ENCODE results near the gene BOC.

The BOC gene

GRCh38 chr3:113295463-113295862 lies 84.1 kb downstream of the BOC start:
- H3K9me3 Mint-ChIP-seq, result peaks cover 0 to 1% of the 10 kb centered on the region in 2 donors
- no peak overlapping the region for H3K27ac Mint-ChIP-seq
- H3K36me3 Mint-ChIP-seq, result peaks cover 15 to 16% of the 10 kb centered on the region in 2 donors
- no peaks in the 10 kb centered on the region for H3K27me3 Mint-ChIP-seq
- DNase-seq (no peak), ATAC-seq (replicated peaks) (no peak)
- no peaks in the 10 kb centered on the region for H3K4me1 Mint-ChIP-seq
- H3K4me3 Mint-ChIP-seq, result no peak overlapping the region

DNA sequence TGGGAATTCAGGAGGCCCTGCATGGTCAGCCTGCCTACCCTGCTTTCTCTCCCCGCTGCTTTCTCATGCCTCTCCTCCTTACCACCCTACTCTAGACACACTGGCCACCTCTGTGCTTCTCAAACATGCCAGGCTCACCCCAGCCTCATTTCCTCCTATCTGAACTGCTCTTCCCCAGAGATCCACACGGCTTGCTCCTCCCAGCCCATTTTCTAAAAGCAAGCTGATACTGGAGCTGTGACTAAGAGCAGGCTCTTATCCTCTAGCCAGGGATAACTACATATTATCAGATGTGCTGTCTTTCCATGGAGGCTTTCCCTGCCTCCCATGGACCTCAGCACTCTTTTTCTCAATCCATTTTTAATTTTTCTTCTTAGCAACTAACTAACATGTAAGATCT lies 85.9 kb downstream of the BOC start:
- no peak for ATAC-seq (replicated peaks)
- H3K27me3 Mint-ChIP-seq, result no peaks in the 10 kb centered on the region
- H3K4me3 Mint-ChIP-seq, result no peak overlapping the region
- H3K4me1 Mint-ChIP-seq, result no peaks in the 10 kb centered on the region
- H3K36me3 Mint-ChIP-seq, result peaks cover 15 to 16% of the 10 kb centered on the region in 2 donors
- no peak for DNase-seq
- peaks cover 0 to 1% of the 10 kb centered on the region in 2 donors for H3K9me3 Mint-ChIP-seq
- H3K27ac Mint-ChIP-seq, result no peak overlapping the region

- H3K27ac Mint-ChIP-seq, result no peak overlapping the region
- H3K4me1 Mint-ChIP-seq, result no peaks in the 10 kb centered on the region
- no peaks in the 10 kb centered on the region for H3K27me3 Mint-ChIP-seq
- DNase-seq, result no peak
- peaks cover 15 to 16% of the 10 kb centered on the region in 2 donors for H3K36me3 Mint-ChIP-seq
- H3K9me3 Mint-ChIP-seq, result peaks cover 0 to 1% of the 10 kb centered on the region in 2 donors
- ATAC-seq (replicated peaks), result no peak
- no peak overlapping the region for H3K4me3 Mint-ChIP-seq
Measured at GRCh38 chr3:113297841-113298240, 86.5 kb downstream of the BOC start.

GRCh38 chr3:113300596-113300995 lies 89.2 kb downstream of the BOC start:
- Mint-ChIP-seq H3K36me3 (peaks cover 13 to 25% of the 10 kb centered on the region in 2 donors), H3K27me3 (no peaks in the 10 kb centered on the region), H3K4me3 (no peak overlapping the region), H3K4me1 (no peaks in the 10 kb centered on the region), H3K9me3 (peaks cover 0 to 1% of the 10 kb centered on the region in 2 donors), H3K27ac (no peak overlapping the region)
- ATAC-seq (replicated peaks) (no peak), DNase-seq (no peak)

- DNase-seq, result no peak
- no peak overlapping the region for H3K27ac Mint-ChIP-seq
- no peaks in the 10 kb centered on the region for H3K9me3 Mint-ChIP-seq
- no peaks in the 10 kb centered on the region for H3K27me3 Mint-ChIP-seq
- no peak overlapping the region for H3K4me3 Mint-ChIP-seq
- peaks cover 1 to 12% of the 10 kb centered on the region in 2 donors for H3K36me3 Mint-ChIP-seq
- no peaks in the 10 kb centered on the region for H3K4me1 Mint-ChIP-seq
- ATAC-seq (replicated peaks), result no peak
Measured at GRCh38 chr3:113304102-113304501, 92.7 kb downstream of the BOC start.

DNA sequence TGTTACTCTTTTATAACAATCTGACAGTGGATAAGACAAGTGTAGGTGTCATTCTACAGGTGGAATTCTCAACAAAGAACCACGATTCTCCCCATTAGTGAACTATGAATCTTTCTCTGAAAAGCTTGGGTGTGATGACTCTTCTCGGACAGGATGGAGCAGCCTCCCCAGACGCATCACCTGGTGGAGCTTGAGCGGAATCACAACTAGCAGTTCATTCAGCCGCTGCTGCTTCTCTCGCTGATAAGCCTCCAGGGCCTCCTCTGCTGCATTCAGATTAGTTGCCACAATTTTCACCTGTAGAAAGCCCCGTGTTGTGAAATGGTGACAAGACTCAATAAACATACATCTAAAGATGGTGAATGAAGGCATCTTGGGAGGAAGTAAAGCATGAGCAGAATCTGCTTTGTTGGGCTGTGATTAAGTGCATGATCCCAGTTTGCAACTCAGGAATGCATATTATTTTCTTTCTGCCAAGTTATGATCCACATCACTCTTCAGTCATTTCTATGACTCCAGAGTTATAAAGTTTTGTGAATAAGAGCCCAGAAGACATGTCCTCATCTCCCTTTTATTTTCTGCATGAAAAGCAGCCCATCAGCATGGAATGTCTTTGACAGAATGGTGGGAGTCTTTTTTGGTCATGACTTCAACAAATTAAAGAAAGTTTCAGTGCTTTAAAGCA lies 93.6 kb downstream of the BOC start:
- H3K36me3 Mint-ChIP-seq, result peaks cover 1 to 13% of the 10 kb centered on the region in 2 donors
- ATAC-seq (replicated peaks) (no peak), DNase-seq (no peak)
- no peak overlapping the region for H3K4me3 Mint-ChIP-seq
- H3K9me3 Mint-ChIP-seq, result no peaks in the 10 kb centered on the region
- H3K27me3 Mint-ChIP-seq, result no peaks in the 10 kb centered on the region
- no peaks in the 10 kb centered on the region for H3K4me1 Mint-ChIP-seq
- no peak overlapping the region for H3K27ac Mint-ChIP-seq

- ATAC-seq (replicated peaks) (no peak), DNase-seq (no peak)
- H3K27ac Mint-ChIP-seq, result no peak overlapping the region
- no peak overlapping the region for H3K4me3 Mint-ChIP-seq
- H3K27me3 Mint-ChIP-seq, result no peaks in the 10 kb centered on the region
- peaks cover 12 to 23% of the 10 kb centered on the region in 2 donors for H3K9me3 Mint-ChIP-seq
- H3K36me3 Mint-ChIP-seq, result peaks cover 38 to 53% of the 10 kb centered on the region in 2 donors
- no peaks in the 10 kb centered on the region for H3K4me1 Mint-ChIP-seq
Measured at GRCh38 chr3:113310960-113311359, 99.6 kb downstream of the BOC start.

- Mint-ChIP-seq H3K4me1 (no peaks in the 10 kb centered on the region), H3K27me3 (no peaks in the 10 kb centered on the region), H3K9me3 (peaks cover 12 to 27% of the 10 kb centered on the region in 2 donors), H3K27ac (no peak overlapping the region), H3K36me3 (peaks cover 47 to 67% of the 10 kb centered on the region in 2 donors), H3K4me3 (no peak overlapping the region)
- ATAC-seq (replicated peaks) (no peak), DNase-seq (no peak)
Measured at GRCh38 chr3:113312416-113312815, 101.1 kb downstream of the BOC start.

- DNase-seq, result no peak
- Mint-ChIP-seq H3K9me3 (peaks cover 12 to 27% of the 10 kb centered on the region in 2 donors), H3K4me3 (no peak overlapping the region), H3K27me3 (no peaks in the 10 kb centered on the region), H3K4me1 (no peaks in the 10 kb centered on the region), H3K36me3 (peaks cover 64 to 85% of the 10 kb centered on the region in 2 donors), H3K27ac (no peak overlapping the region)
- ATAC-seq (replicated peaks), result no peak
Measured at GRCh38 chr3:113314923-113315322, 103.6 kb downstream of the BOC start.

- Mint-ChIP-seq H3K27ac (no peak overlapping the region), H3K36me3 (peaks cover 7 to 26% of the 10 kb centered on the region in 2 donors), H3K4me1 (no peaks in the 10 kb centered on the region), H3K9me3 (no peaks in the 10 kb centered on the region), H3K4me3 (peak overlapping the region in 1 of 2 donors; percentile 8), H3K27me3 (no peaks in the 10 kb centered on the region)
- DNase-seq (no peak), ATAC-seq (replicated peaks) (no peak)
Measured at GRCh38 chr3:113329757-113330156, 118.4 kb downstream of the BOC start.

DNA sequence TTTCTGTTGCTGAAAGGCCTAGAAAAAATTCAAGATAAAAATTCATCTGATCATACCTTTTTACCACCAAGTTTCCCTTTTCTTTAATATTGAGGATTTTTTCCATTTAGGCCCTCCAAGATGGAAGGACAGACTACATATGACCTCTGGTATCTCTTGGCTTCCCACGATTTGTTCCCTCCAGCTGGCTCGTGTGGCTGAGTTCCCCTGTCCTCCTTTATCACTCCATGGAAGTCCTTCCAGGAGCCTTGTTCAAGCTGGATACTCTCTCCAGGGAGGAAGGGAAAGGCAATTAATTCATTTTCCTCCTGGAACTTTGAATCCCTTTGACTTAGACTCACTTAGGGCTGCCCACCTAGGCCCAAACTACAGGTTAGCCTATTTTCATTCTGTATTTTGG lies 119.4 kb downstream of the BOC start:
- ATAC-seq (replicated peaks) (no peak), DNase-seq (no peak)
- H3K4me3 Mint-ChIP-seq, result no peak overlapping the region
- no peaks in the 10 kb centered on the region for H3K27me3 Mint-ChIP-seq
- peaks cover 6 to 22% of the 10 kb centered on the region in 2 donors for H3K36me3 Mint-ChIP-seq
- no peaks in the 10 kb centered on the region for H3K9me3 Mint-ChIP-seq
- no peaks in the 10 kb centered on the region for H3K4me1 Mint-ChIP-seq
- H3K27ac Mint-ChIP-seq, result no peak overlapping the region

DNA sequence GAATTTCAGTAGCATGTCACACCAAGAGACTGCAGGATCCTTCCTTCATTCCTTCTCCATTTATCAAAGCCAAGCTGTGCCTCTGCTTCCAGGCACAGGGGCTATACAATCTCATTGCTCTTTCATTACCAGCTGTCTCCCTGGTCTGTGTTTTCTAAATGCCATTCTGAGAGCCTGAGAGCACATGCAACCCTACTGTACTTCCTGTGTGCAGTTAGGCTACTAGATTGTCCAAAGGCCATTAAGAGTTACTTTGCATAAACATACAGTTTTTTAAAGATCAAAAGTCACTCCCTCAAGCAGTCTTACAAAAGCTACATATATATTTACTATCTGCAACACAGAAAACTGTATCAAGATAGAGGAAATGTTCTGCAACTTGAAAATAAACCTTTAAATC lies 119.8 kb downstream of the BOC start:
- ATAC-seq (replicated peaks) (no peak), DNase-seq (no peak)
- Mint-ChIP-seq H3K4me3 (no peak overlapping the region), H3K27ac (no peak overlapping the region), H3K36me3 (peaks cover 2 to 17% of the 10 kb centered on the region in 2 donors), H3K9me3 (no peaks in the 10 kb centered on the region), H3K4me1 (no peaks in the 10 kb centered on the region), H3K27me3 (no peaks in the 10 kb centered on the region)

Data from stimulated activated naive B cell treated with anti-CD40 and anti-IgM and Interleukin-4, amounts not matched to agents 10 μg/mL and 1 μg/mL and 100 μg/mL, for 72 hours (primary cell).